Heart right ventricle (tissue), 16 donors: ENCODE measurements around the gene RALGAPA1. TPM values are rescaled to one million over a fixed set of nuclear protein-coding genes. Genes with fewer than 3 reads are reported as not detected.

ENCODE experiments used
- ATAC-seq, 8 donors: fragments of 200-7000 bp; cut with Tn5 transposase; one replicate each; pipeline ENCODE4 v1.9.1; 2020; ENCODE audit warnings: mild to moderate bottlenecking in 8 of 8, moderate library complexity in 8 of 8, moderate number of reproducible peaks in 1 of 8
- DNase-seq, 2 donors: peaks; one replicate each; pipeline ENCODE4 v3.0.0-alpha.2; 2020
- H3K27ac ChIP-seq, 10 donors: fragments of 200-600 bp; sonication (generic) in 2 of 10; one replicate each; pipeline versions ENCODE4 v1.5.0 to v1.8.0; 2020 to 2022; ENCODE audit warnings: mild to moderate bottlenecking in 3 of 10
- H3K27me3 ChIP-seq, 7 donors: fragments of 200-600 bp; one replicate each; pipeline ENCODE4 v1.8.0; 2021 to 2022; ENCODE audit warnings: mild to moderate bottlenecking in 2 of 7
- H3K36me3 ChIP-seq, 9 donors: fragments of 200-600 bp; sonication (generic) in 1 of 9; one replicate each; pipeline versions ENCODE4 v1.5.0 to v1.8.0; 2020 to 2022; ENCODE audit warnings: mild to moderate bottlenecking in 2 of 9
- H3K4me1 ChIP-seq, 9 donors: fragments of 200-600 bp; sonication (generic) in 1 of 9; one replicate each; pipeline versions ENCODE4 v1.5.0 to v1.8.0; 2020 to 2022; ENCODE audit warnings: mild to moderate bottlenecking in 4 of 9
- H3K4me3 ChIP-seq, 10 donors: fragments of 200-600 bp; sonication (generic) in 2 of 10; one replicate each; pipeline versions ENCODE4 v1.5.0 to v1.8.0; 2020 to 2022; ENCODE audit warnings: mild to moderate bottlenecking in 7 of 10, moderate library complexity in 2 of 10
- H3K9me3 ChIP-seq, 11 donors: fragments of 200-600 bp in 10 of 11; sonication (generic) in 2 of 11; one replicate each; pipeline versions ENCODE4 v1.5.0 to v1.8.0; 2013 to 2022; ENCODE audit warnings: mild to moderate bottlenecking in 2 of 11, control low read depth in 1 of 11, moderate library complexity in 1 of 11
- CTCF ChIP-seq, 9 donors: fragments of 200-600 bp; sonication (generic) in 2 of 9; IDR thresholded peaks; one replicate each; pipeline versions ENCODE4 v1.5.0 to v1.8.0; 2021 to 2022; ENCODE audit warnings: antibody characterized with exemption in 9 of 9, mild to moderate bottlenecking in 5 of 9, moderate library complexity in 1 of 9
- WGBS, 2 donors: extraction: QIAGEN DNeasy Blood & Tissue Kit; methylation state at CpG; one replicate each; pipeline ENCODE4 v1.1.7; 2013; ENCODE audit warnings: inconsistent platforms in 1 of 2; 5-methylcytosine and 5-hydroxymethylcytosine counted together
- intact Hi-C, 10 donors: fragments of 100-400 bp; cut with DNase I; formaldehyde crosslinking; loops; one replicate each; pipeline versions ENCODE4 v1.11.1 to v1.14.2; 2022
- polyA plus RNA-seq, 2 donors: library from polyadenylated mRNA; stranded (reverse); fragments of 200-250 nt; gene quantifications; one replicate each; pipeline ENCODE4 v1.2.3, GENCODE V29; 2013
- total RNA-seq, 10 donors: library from RNA; stranded (reverse); fragmentation: NEBNext Ultra II Directional in 3 of 10; extraction: Animal tissue kit (Norgen Biotek cat#: 25700) in 3 of 10; gene quantifications; one replicate each; pipeline versions ENCODE4 v1.2.1 to v1.2.4, GENCODE V29; 2021 to 2023
- donor health status: Arrhythmogenic right ventricular cardiomyopathy.
- donor health status: ischemic (EF 13 %, LVEDD 7.1; RV severe dilation, severe dysfunction).
- donor health status: healthy with polysubstance abuse.
- donor health status: DM: no; HTN: yes; CAD: no.
- donor health status: DM: no; HTN: no; CAD: no.
- donor health status: ischemic (EF 25% LVEDD 6.9; RV normal size, moderate dysfunction).
- donor health status: ischemic (EF 25% LVEDD 5.7; RV mildly dilated, moderate dysfunction).
- donor health status: healthy.
- donor health status: DM: yes; HTN: yes; CAD: no.
- donor health status: Ischemic cardiomyopathy.
- donor health status: ischemic (EF 35%, LVEDD 5.7; RV mildly dilated, moderate dysfunction).
- donor health status: nonischemic (EF 11% LVEDD 7.7; RV severe dilation, severe dysfunction).
- donor health status: DM: yes; HTN: yes; CAD: no.
- donor health status: PGD.
- donor health status: ischemic (EF 29% LVEDD 5.4; RV normal size, mild dysfunction).
- donor health status: nonischemic (EF 23%, LVEDD 6.1; RV moderate dilation, normal function).

RALGAPA1 gene
- total and polyA plus RNA-seq, 12 donors, result 7.9 to 43.6 (median 35.3) TPM

DNA sequence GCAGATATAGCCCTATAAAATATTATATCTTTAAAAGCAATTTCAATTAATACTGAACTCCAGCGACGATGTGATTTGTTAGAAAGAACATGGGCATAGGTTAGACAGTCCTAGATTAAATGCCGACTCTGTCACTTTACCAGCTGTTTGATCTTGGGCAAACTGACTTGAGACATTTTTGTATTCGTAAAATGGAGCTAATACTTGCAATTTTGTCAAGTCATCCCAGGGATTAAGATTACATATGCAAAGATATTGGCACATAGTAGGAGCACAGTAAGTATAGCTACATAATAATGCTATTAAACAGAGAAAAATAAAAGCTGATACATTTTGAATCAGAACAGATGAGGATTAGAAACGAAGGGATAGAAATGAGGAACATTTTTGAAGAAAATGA lies 266.1 kb downstream of the RALGAPA1 start:
- no peak for ATAC-seq
- intact Hi-C loops, result no loop called here
- Histone ChIP-seq H3K4me1 (no peaks in the 10 kb centered on the region), H3K9me3 (no peaks in the 10 kb centered on the region), H3K4me3 (no peak overlapping the region), H3K27me3 (no peaks in the 10 kb centered on the region), H3K27ac (no peak overlapping the region), H3K36me3 (peaks cover 0 to 39% (median 0%) of the 10 kb centered on the region in 9 donors)
- TF ChIP-seq CTCF (IDR thresholded peaks at IDR 0.05), result no peak
- DNase-seq, result no peak
- WGBS, 2 donors, result 96 to 97% methylated on average over 5 of the region's 5 CpGs

DNA sequence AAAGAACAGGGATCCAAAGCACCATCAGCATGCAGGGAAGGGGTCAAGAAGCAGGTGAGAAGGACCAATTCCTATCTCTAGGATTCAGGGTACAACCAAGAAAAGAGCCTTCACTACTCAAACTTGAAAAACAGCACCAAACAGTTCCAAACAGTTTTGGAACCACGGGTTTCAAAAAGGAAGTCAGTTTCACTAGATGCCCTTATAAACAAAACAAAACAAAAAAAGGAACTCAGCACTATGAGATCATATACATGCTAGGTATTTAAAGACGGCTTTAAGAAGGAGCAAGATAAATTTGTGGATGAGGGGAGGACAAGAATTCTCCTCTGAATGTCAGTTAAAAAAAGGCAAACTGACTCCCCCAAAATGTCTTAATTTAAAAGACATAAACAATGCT lies 269.1 kb downstream of the RALGAPA1 start:
- Histone ChIP-seq H3K4me3 (no peak overlapping the region), H3K27ac (no peak overlapping the region), H3K27me3 (peaks cover 0 to 17% (median 13%) of the 10 kb centered on the region in 7 donors), H3K4me1 (peaks cover 0 to 8% (median 7%) of the 10 kb centered on the region in 9 donors), H3K9me3 (no peaks in the 10 kb centered on the region), H3K36me3 (peaks cover 0 to 49% (median 0%) of the 10 kb centered on the region in 9 donors)
- 62 to 64% methylated on average over 2 of the region's 2 CpGs for WGBS, 2 donors
- intact Hi-C loops, result no loop called here
- DNase-seq (no peak), ATAC-seq (no peak)
- no peak for TF ChIP-seq CTCF (IDR thresholded peaks at IDR 0.05)

DNA sequence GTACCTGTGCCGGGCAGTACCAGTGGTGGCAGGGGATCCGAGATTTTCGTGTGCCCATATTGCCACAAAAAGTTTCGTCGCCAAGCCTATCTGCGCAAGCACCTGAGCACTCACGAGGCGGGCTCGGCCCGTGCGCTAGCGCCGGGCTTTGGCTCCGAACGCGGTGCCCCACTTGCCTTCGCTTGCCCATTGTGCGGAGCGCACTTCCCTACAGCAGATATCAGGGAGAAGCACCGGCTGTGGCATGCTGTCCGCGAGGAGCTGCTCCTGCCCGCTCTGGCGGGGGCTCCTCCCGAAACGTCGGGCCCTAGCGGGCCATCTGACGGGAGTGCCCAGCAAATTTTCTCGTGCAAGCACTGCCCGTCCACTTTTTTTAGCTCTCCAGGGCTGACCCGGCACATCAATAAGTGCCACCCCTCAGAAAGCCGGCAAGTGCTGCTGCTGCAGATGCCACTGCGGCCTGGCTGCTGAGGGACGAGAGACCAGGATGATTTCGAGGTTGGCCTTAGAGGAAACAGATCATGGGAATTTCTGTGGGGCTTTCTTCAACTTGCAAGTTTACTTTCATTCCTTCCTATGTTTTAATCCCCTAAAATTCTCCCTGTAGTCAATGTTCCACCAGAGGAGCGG lies 273.5 kb downstream of the RALGAPA1 start:
- H3K4me1 ChIP-seq, result peaks cover 7 to 31% (median 29%) of the 10 kb centered on the region in 9 donors
- peaks cover 10 to 61% (median 56%) of the 10 kb centered on the region in 7 donors for H3K27me3 ChIP-seq
- no peak for TF ChIP-seq CTCF (IDR thresholded peaks at IDR 0.05)
- H3K4me3 ChIP-seq, result peak overlapping the region in 7 of 10 donors; percentile 8 to 63 (median 54)
- DNase-seq, result no peak
- H3K27ac ChIP-seq, result no peak overlapping the region
- WGBS, 2 donors, result 7 to 9% methylated on average over 37 of the region's 37 CpGs
- no peaks in the 10 kb centered on the region for H3K9me3 ChIP-seq
- peaks cover 0 to 27% (median 0%) of the 10 kb centered on the region in 9 donors for H3K36me3 ChIP-seq
- peak in 4 of 8 donors; percentile 9 to 61 (median 20) for ATAC-seq
- intact Hi-C loops, result no loop called here

- no peak overlapping the region for H3K27ac ChIP-seq
- no peak for TF ChIP-seq CTCF (IDR thresholded peaks at IDR 0.05)
- peaks cover 7 to 31% (median 29%) of the 10 kb centered on the region in 9 donors for H3K4me1 ChIP-seq
- no peaks in the 10 kb centered on the region for H3K9me3 ChIP-seq
- peak overlapping the region in 9 of 10 donors; percentile 40 to 63 (median 54) for H3K4me3 ChIP-seq
- DNase-seq (peak; percentile 44 to 72), ATAC-seq (peak; percentile 82 to 97 (median 96))
- H3K27me3 ChIP-seq, result peaks cover 10 to 67% (median 63%) of the 10 kb centered on the region in 7 donors
- intact Hi-C loops, result no loop called here
- 2 to 4% methylated on average over 55 of the region's 55 CpGs for WGBS, 2 donors
- peaks cover 0 to 23% (median 0%) of the 10 kb centered on the region in 9 donors for H3K36me3 ChIP-seq
Observed at GRCh38 chr14:35534873-35535482, 274.1 kb downstream of the RALGAPA1 start.
